Measurements from ENCODE around the gene LRRN3.
"Not testable (repeated sequence)": the region's sequence is repeated elsewhere in the genome, so short reads cannot be mapped to it uniquely, and the experiment has no call there.

LRRN3 gene

GRCh38 chr7:111090846-111091245 is at the start of gene LRRN3:
Gene LRRN3 (plus strand): TSS chr7:111091127. CDS start chr7:111122773, 31,646 bp downstream.
- peak in 2 of 3 donors; percentile 18 to 41 for DNase-seq (ENCODE audit: low read depth in 2 of 3, low spot score in 1 of 3)

- no peak for DNase-seq (ENCODE audit: low read depth in 2 of 3, low spot score in 1 of 3)
Measured at GRCh38 chr7:111041577-111041976, 49.4 kb upstream of the LRRN3 start.

- DNase-seq (ENCODE audit: low read depth in 2 of 3, low spot score in 1 of 3) = no peak
Measured at GRCh38 chr7:111042842-111043241, 48.1 kb upstream of the LRRN3 start.

- no peak for DNase-seq (ENCODE audit: low read depth in 2 of 3, low spot score in 1 of 3)
Measured at GRCh38 chr7:111043561-111043960, 47.4 kb upstream of the LRRN3 start.

GRCh38 chr7:111045449-111045848 is 45.5 kb upstream of the LRRN3 start:
- DNase-seq (ENCODE audit: low read depth in 2 of 3, low spot score in 1 of 3) = no peak

- DNase-seq (ENCODE audit: low read depth in 2 of 3, low spot score in 1 of 3) = no peak
Measured at GRCh38 chr7:111047595-111047994, 43.3 kb upstream of the LRRN3 start.

- no peak for DNase-seq (ENCODE audit: low read depth in 2 of 3, low spot score in 1 of 3)
Measured at GRCh38 chr7:111049971-111050680, 40.8 kb upstream of the LRRN3 start.

- no peak for DNase-seq (ENCODE audit: low read depth in 2 of 3, low spot score in 1 of 3)
Measured at GRCh38 chr7:111050875-111051416, 40.0 kb upstream of the LRRN3 start.

GRCh38 chr7:111051832-111052231 is 39.1 kb upstream of the LRRN3 start:
- no peak for DNase-seq (ENCODE audit: low read depth in 2 of 3, low spot score in 1 of 3)

- DNase-seq (ENCODE audit: low read depth in 2 of 3, low spot score in 1 of 3) = no peak
Measured at GRCh38 chr7:111053035-111053434, 37.9 kb upstream of the LRRN3 start.

- DNase-seq (ENCODE audit: low read depth in 2 of 3, low spot score in 1 of 3) = no peak
Measured at GRCh38 chr7:111056371-111056770, 34.6 kb upstream of the LRRN3 start.

- DNase-seq (ENCODE audit: low read depth in 2 of 3, low spot score in 1 of 3) = no peak
Measured at GRCh38 chr7:111057066-111057465, 33.9 kb upstream of the LRRN3 start.

GRCh38 chr7:111059833-111060232 is 31.1 kb upstream of the LRRN3 start:
- no peak for DNase-seq (ENCODE audit: low read depth in 2 of 3, low spot score in 1 of 3)

GRCh38 chr7:111063166-111063565 is 27.8 kb upstream of the LRRN3 start:
- no peak for DNase-seq (ENCODE audit: low read depth in 2 of 3, low spot score in 1 of 3)

- DNase-seq (ENCODE audit: low read depth in 2 of 3, low spot score in 1 of 3) = no peak
Measured at GRCh38 chr7:111067251-111067650, 23.7 kb upstream of the LRRN3 start.

GRCh38 chr7:111067682-111068081 is 23.2 kb upstream of the LRRN3 start:
- no peak for DNase-seq (ENCODE audit: low read depth in 2 of 3, low spot score in 1 of 3)

- no peak for DNase-seq (ENCODE audit: low read depth in 2 of 3, low spot score in 1 of 3)
Measured at GRCh38 chr7:111068618-111069017, 22.3 kb upstream of the LRRN3 start.

- no peak for DNase-seq (ENCODE audit: low read depth in 2 of 3, low spot score in 1 of 3)
Measured at GRCh38 chr7:111071556-111071955, 19.4 kb upstream of the LRRN3 start.

- DNase-seq (ENCODE audit: low read depth in 2 of 3, low spot score in 1 of 3) = not testable (repeated sequence)
Measured at GRCh38 chr7:111072658-111073057, 18.3 kb upstream of the LRRN3 start.

- no peak for DNase-seq (ENCODE audit: low read depth in 2 of 3, low spot score in 1 of 3)
Measured at GRCh38 chr7:111074071-111074747, 16.7 kb upstream of the LRRN3 start.

- DNase-seq (ENCODE audit: low read depth in 2 of 3, low spot score in 1 of 3) = no peak
Measured at GRCh38 chr7:111074748-111075146, 16.2 kb upstream of the LRRN3 start.

GRCh38 chr7:111075498-111075897 is 15.4 kb upstream of the LRRN3 start:
- no peak for DNase-seq (ENCODE audit: low read depth in 2 of 3, low spot score in 1 of 3)
